B cell (primary cell): ENCODE data around the gene MBNL1. TPM values are rescaled to one million over a fixed set of nuclear protein-coding genes. Genes with fewer than 3 reads are reported as not detected.

Source experiments
- ATAC-seq: fragments of 200-7000 bp; cut with Tn5 transposase; one replicate; pipeline ENCODE4 v1.10.0; 2021; ENCODE audit warnings: low read depth, mild to moderate bottlenecking, moderate number of reproducible peaks, moderate library complexity
- CTCF ChIA-PET: fragments of 350-600 bp; sonication (Branson Sonifier 250); formaldehyde crosslinking; loops from one replicate; lab custom pipeline; 2021; ENCODE audit warnings: antibody characterized with exemption, inconsistent platforms; lab: Charles Lee
- POLR2A ChIA-PET: fragments of 350-600 bp; sonication (Branson Sonifier 250); formaldehyde crosslinking; loops from one replicate; lab custom pipeline; 2021; ENCODE audit warnings: antibody characterized with exemption; lab: Charles Lee
- DNase-seq: peaks from one replicate; pipeline ENCODE4 v3.0.0; 2013
- H2AFZ ChIP-seq: 2 replicates; pipeline ENCODE4 v1.6.1; 2012; ENCODE audit warnings: mild to moderate bottlenecking, low read depth, low read length; ENCODE audit not compliant: insufficient read depth, poor library complexity, severe bottlenecking
- H3K27ac ChIP-seq, 2 donors: 1 replicate in 1 of 2; 2 replicates in 1 of 2; pipeline ENCODE4 v1.5.1; 2012 to 2013; ENCODE audit warnings: low read length in 2 of 2, mild to moderate bottlenecking in 2 of 2, moderate library complexity in 1 of 2
- H3K27me3 ChIP-seq, 4 experiments: fragments of 200-600 bp in 1 of 4; sonication (generic) in 1 of 4; replicated peaks in 1 of 4; 1 replicate in 2 of 4; 2 replicates in 2 of 4; pipeline versions ENCODE4 v1.6.1 to v1.7.0; 2013 to 2016; ENCODE audit warnings: low read length in 3 of 4, mild to moderate bottlenecking in 2 of 4, mixed read lengths in 1 of 4, moderate library complexity in 1 of 4; ENCODE audit not compliant: insufficient read depth in 4 of 4, control insufficient read depth in 3 of 4; ENCODE audit errors: control extremely low read depth in 1 of 4
- H3K36me3 ChIP-seq, 2 experiments: replicated peaks in 1 of 2; 1 replicate in 1 of 2; 2 replicates in 1 of 2; pipeline versions ENCODE4 v1.6.1 to v1.7.1; 2013; ENCODE audit warnings: low read length in 1 of 2; ENCODE audit not compliant: insufficient read depth in 2 of 2, control insufficient read depth in 1 of 2; ENCODE audit errors: control extremely low read depth in 1 of 2, extremely low read depth in 1 of 2
- H3K4me1 ChIP-seq, 2 donors: fragments of 200-600 bp in 1 of 2; sonication (generic) in 1 of 2; 1 replicate in 1 of 2; 2 replicates in 1 of 2; pipeline versions ENCODE4 v1.5.1 to v1.6.1; 2013 to 2017; ENCODE audit warnings: low read length in 2 of 2; ENCODE audit not compliant: control insufficient read depth in 2 of 2, insufficient read depth in 2 of 2
- H3K4me2 ChIP-seq: replicated peaks from 2 replicates; pipeline ENCODE3; 2012; ENCODE audit warnings: mild to moderate bottlenecking, low read depth, low read length; ENCODE audit not compliant: poor library complexity, severe bottlenecking
- H3K4me3 ChIP-seq, 5 experiments: fragments of 200-600 bp in 1 of 5; sonication (generic) in 1 of 5; 1 replicate in 3 of 5; 2 replicates in 2 of 5; pipeline versions ENCODE4 v1.5.1 to v1.7.0; 2011 to 2016; ENCODE audit warnings: low read length in 4 of 5, mild to moderate bottlenecking in 4 of 5, low read depth in 2 of 5, control low read depth in 1 of 5, moderate library complexity in 1 of 5; ENCODE audit not compliant: insufficient read depth in 1 of 5; ENCODE audit errors: control extremely low read depth in 1 of 5, extremely low read depth in 1 of 5
- H3K79me2 ChIP-seq: fragments of 200-600 bp; sonication (generic); one replicate; pipeline ENCODE4 v1.6.0; 2016; ENCODE audit warnings: low read length; ENCODE audit not compliant: control insufficient read depth, insufficient read depth
- H3K9ac ChIP-seq: fragments of 200-600 bp; sonication (generic); 2 replicates; pipeline ENCODE4 v1.6.1; 2017; ENCODE audit warnings: mild to moderate bottlenecking, low read length, moderate library complexity
- H3K9me3 ChIP-seq, 3 donors: one replicate each; pipeline versions ENCODE4 v1.6.1 to v1.7.1; 2013; ENCODE audit warnings: low read length in 2 of 3; ENCODE audit not compliant: control insufficient read depth in 2 of 3, insufficient read depth in 1 of 3; ENCODE audit errors: control extremely low read depth in 1 of 3
- H4K20me1 ChIP-seq: 2 replicates; pipeline ENCODE4 v1.6.0; 2012; ENCODE audit warnings: mild to moderate bottlenecking, low read length; ENCODE audit not compliant: insufficient read depth, control insufficient read depth, poor library complexity, severe bottlenecking
- H3K27ac Mint-ChIP-seq: one replicate; pipeline ENCODE4 v1.8.0; 2021; ENCODE audit warnings: mixed read lengths
- H3K27me3 Mint-ChIP-seq: one replicate; pipeline ENCODE4 v1.8.0; 2021; ENCODE audit warnings: mixed read lengths
- H3K4me1 Mint-ChIP-seq: one replicate; pipeline ENCODE4 v1.8.0; 2021; ENCODE audit warnings: mixed read lengths
- H3K4me3 Mint-ChIP-seq: one replicate; pipeline ENCODE4 v1.8.0; 2021; ENCODE audit warnings: mixed read lengths
- H3K9me3 Mint-ChIP-seq: one replicate; pipeline ENCODE4 v1.8.0; 2022; ENCODE audit warnings: mixed read lengths; ENCODE audit not compliant: insufficient read depth
- CTCF ChIP-seq: fragments of 200-600 bp; IDR thresholded peaks from one replicate; pipeline ENCODE4 v1.8.0; 2022; ENCODE audit warnings: antibody characterized with exemption, mild to moderate bottlenecking
- EZH2 ChIP-seq: IDR thresholded peaks from 2 replicates; pipeline ENCODE4 v1.6.1; 2012; ENCODE audit warnings: borderline replicate concordance, low read depth, mild to moderate bottlenecking, moderate library complexity, low read length; ENCODE audit not compliant: insufficient read depth, poor library complexity, severe bottlenecking
- WGBS: methylation state at CpG from one replicate; pipeline ENCODE4 v1.1.5; 2013; ENCODE audit warnings: missing lambda C conversion rate; ENCODE audit not compliant: insufficient coverage; 5-methylcytosine and 5-hydroxymethylcytosine counted together
- intact Hi-C: fragments of 100-400 bp; cut with micrococcal nuclease; formaldehyde crosslinking; loops from one replicate; pipeline ENCODE4 v1.10.0; 2022
- polyA plus RNA-seq: library from polyadenylated mRNA; depleted of rRNA; stranded (reverse); fragments of >200 nt; gene quantifications from 2 replicates; pipeline ENCODE4 v1.2.3, GENCODE V29; 2012
- total RNA-seq, 2 donors: library from RNA; stranded (reverse); fragments of 120-200 nt in 1 of 2; gene quantifications; 1 replicate in 1 of 2; 2 replicates in 1 of 2; pipeline versions ENCODE4 v1.2.3 to v1.2.4, GENCODE V29; 2013 to 2022

Gene MBNL1
- total and polyA plus RNA-seq, 2 donors (not counting 1 experiment from before 2014, with no cell fraction given) = 195 to 505 TPM

GRCh38 chr3:152270937-152271336 lies 2.2 kb downstream of the MBNL1 start:
- Histone ChIP-seq H3K9me3 (no peaks in the 10 kb centered on the region), H3K27me3 (no peaks in the 10 kb centered on the region), H3K4me3 (peak overlapping the region; percentile 91 to 100 (median 93)), H3K36me3 (peaks cover 0 to 2% of the 10 kb centered on the region in 2 experiments), H4K20me1 (peaks cover 17% of the 10 kb centered on the region), H2AFZ (no peak overlapping the region), H3K27ac (peak overlapping the region in 1 of 2 donors; percentile 93), H3K4me2 (peak overlapping the region; percentile 90), H3K79me2 (peaks cover 93% of the 10 kb centered on the region), H3K4me1 (peaks cover 37 to 59% of the 10 kb centered on the region in 2 donors), H3K9ac (peak overlapping the region; percentile 95)
- Mint-ChIP-seq H3K4me3 (peak overlapping the region; percentile 87), H3K27ac (peak overlapping the region; percentile 54), H3K27me3 (no peaks in the 10 kb centered on the region), H3K4me1 (peaks cover 69% of the 10 kb centered on the region), H3K9me3 (no peaks in the 10 kb centered on the region)
- DNase-seq = no peak
- CTCF ChIA-PET = interaction anchor here (1.4 to 7.0 kb wide), 2 partner anchors 87 to 172 kb away, joined by 3 to 51 read pairs; no protein-coding TSS in a partner anchor
- no peak for ATAC-seq
- POLR2A ChIA-PET = no interaction called here
- WGBS = 20% methylated on average over 1 of the region's 1 CpG
- intact Hi-C loops = loop anchor here (1.0 to 5.0 kb wide), 2 partner anchors 9 to 36 kb away; no protein-coding TSS in a partner anchor
- no peak for TF ChIP-seq EZH2
- no peak for TF ChIP-seq CTCF

GRCh38 chr3:152271501-152272236 lies 2.9 kb downstream of the MBNL1 start:
- intact Hi-C loops = loop anchor here (1.0 to 5.0 kb wide), 2 partner anchors 9 to 36 kb away; no protein-coding TSS in a partner anchor
- no peaks in the 10 kb centered on the region for H3K9me3 Mint-ChIP-seq
- ChIA-PET POLR2A (no interaction called here), CTCF (interaction anchor here (1.4 to 7.0 kb wide), 2 partner anchors 87 to 172 kb away, joined by 3 to 51 read pairs; no protein-coding TSS in a partner anchor)
- H3K79me2 ChIP-seq = peaks cover 93% of the 10 kb centered on the region
- peaks cover 25% of the 10 kb centered on the region for H4K20me1 ChIP-seq
- peak overlapping the region in 1 of 2 donors; percentile 93 for H3K27ac ChIP-seq
- H3K27me3 ChIP-seq = no peaks in the 10 kb centered on the region
- H3K36me3 ChIP-seq = peaks cover 0 to 2% of the 10 kb centered on the region in 2 experiments
- H2AFZ ChIP-seq = no peak overlapping the region
- H3K4me1 ChIP-seq = peaks cover 36 to 60% of the 10 kb centered on the region in 2 donors
- H3K9me3 ChIP-seq = no peaks in the 10 kb centered on the region
- 10% methylated on average over 1 of the region's 5 CpGs for WGBS
- ATAC-seq (no peak), DNase-seq (no peak)
- peak overlapping the region; percentile 87 for H3K4me3 Mint-ChIP-seq
- TF ChIP-seq EZH2 = no peak
- TF ChIP-seq CTCF = no peak
- peak overlapping the region; percentile 91 to 100 (median 93) for H3K4me3 ChIP-seq
- H3K4me1 Mint-ChIP-seq = peaks cover 69% of the 10 kb centered on the region
- no peaks in the 10 kb centered on the region for H3K27me3 Mint-ChIP-seq
- H3K27ac Mint-ChIP-seq = peak overlapping the region; percentile 64
- H3K9ac ChIP-seq = peak overlapping the region; percentile 95
- peak overlapping the region; percentile 90 for H3K4me2 ChIP-seq
